ENCODE measurements around the gene AGAP6.
"Not testable (repeated sequence)": the region's sequence is repeated elsewhere in the genome, so short reads cannot be mapped to it uniquely, and the experiment has no call there.

The AGAP6 gene

GRCh38 chr10:49988376-49988775 lies at the start of gene AGAP6:
Gene AGAP6, plus strand, starts transcription at chr10:49988406. Its CDS starts 310 bp downstream, at chr10:49988716.
- DNase-seq: not testable (repeated sequence)

GRCh38 chr10:49941447-49942338 lies 46.5 kb upstream of the AGAP6 start, which contains the start of the genes PARG and TIMM23B:
Gene PARG, minus strand, starts transcription at chr10:49942027. Its CDS starts 302 bp downstream, at chr10:49941725.
Gene TIMM23B, plus strand, starts transcription at chr10:49942053. Its CDS starts 142 bp downstream, at chr10:49942195.
- DNase-seq: peak; percentile 55 to 76 (median 69)

GRCh38 chr10:49942339-49942705 lies 45.9 kb upstream of the AGAP6 start:
- peak in 1 of 3 experiments; percentile 39 for DNase-seq

GRCh38 chr10:49943607-49944006 lies 44.6 kb upstream of the AGAP6 start:
- not testable (repeated sequence) for DNase-seq

- not testable (repeated sequence) for DNase-seq
Observed at GRCh38 chr10:49948142-49948541, 40.1 kb upstream of the AGAP6 start.

- not testable (repeated sequence) for DNase-seq
Observed at GRCh38 chr10:49948737-49949136, 39.5 kb upstream of the AGAP6 start.

GRCh38 chr10:49952006-49952405 lies 36.2 kb upstream of the AGAP6 start:
- DNase-seq: not testable (repeated sequence)

- DNase-seq: not testable (repeated sequence)
Observed at GRCh38 chr10:49953122-49953521, 35.1 kb upstream of the AGAP6 start.

- DNase-seq: not testable (repeated sequence)
Observed at GRCh38 chr10:49970331-49970857, 17.8 kb upstream of the AGAP6 start.

- DNase-seq: not testable (repeated sequence)
Observed at GRCh38 chr10:49971466-49971865, 16.7 kb upstream of the AGAP6 start.

GRCh38 chr10:49972094-49972493 lies 16.1 kb upstream of the AGAP6 start:
- DNase-seq: not testable (repeated sequence)

GRCh38 chr10:49977756-49978155 lies 10.4 kb upstream of the AGAP6 start:
- DNase-seq: not testable (repeated sequence)

- DNase-seq: not testable (repeated sequence)
Observed at GRCh38 chr10:49987207-49987606, 999 bp upstream of the AGAP6 start.

- not testable (repeated sequence) for DNase-seq
Observed at GRCh38 chr10:49995321-49995720, 7.1 kb downstream of the AGAP6 start.

- not testable (repeated sequence) for DNase-seq
Observed at GRCh38 chr10:50014024-50014423, 25.8 kb downstream of the AGAP6 start.

- DNase-seq: not testable (repeated sequence)
Observed at GRCh38 chr10:50015596-50016220, 27.5 kb downstream of the AGAP6 start.

- DNase-seq: not testable (repeated sequence)
Observed at GRCh38 chr10:50016926-50017325, 28.7 kb downstream of the AGAP6 start.

GRCh38 chr10:50017646-50018045 lies 29.4 kb downstream of the AGAP6 start:
- DNase-seq: not testable (repeated sequence)

GRCh38 chr10:50019279-50019678 lies 31.1 kb downstream of the AGAP6 start:
- DNase-seq: peak in 1 of 3 experiments; percentile 35

GRCh38 chr10:50020451-50021024 lies 32.3 kb downstream of the AGAP6 start:
- DNase-seq: not testable (repeated sequence)

GRCh38 chr10:50021646-50022045 lies 33.4 kb downstream of the AGAP6 start:
- DNase-seq: no peak

GRCh38 chr10:50024716-50025383 lies 36.6 kb downstream of the AGAP6 start:
- DNase-seq: not testable (repeated sequence)

Measured in NCI-H1417 (cell line).